GM23338 (cell line): ENCODE measurements around the gene ARID4B.

ENCODE experiments used
- CTCF ChIP-seq, 2 experiments: fragments of 200-600 bp in 1 of 2; sonication (generic) in 1 of 2; conservative IDR thresholded peaks; 2 replicates each; pipeline versions ENCODE4 v1.5.1 to v1.6.1; 2016 to 2017; ENCODE audit warnings: antibody characterized with exemption in 2 of 2, low read depth in 2 of 2, mild to moderate bottlenecking in 2 of 2, moderate library complexity in 1 of 2
- EZH2 ChIP-seq: fragments of 200-600 bp; sonication (generic); IDR thresholded peaks from one replicate; pipeline ENCODE4 v1.8.0; 2017; ENCODE audit warnings: antibody characterized with exemption, mild to moderate bottlenecking, low read depth; ENCODE audit not compliant: unreplicated experiment
- EZH2phosphoT487 ChIP-seq: fragments of 200-600 bp; sonication (generic); IDR thresholded peaks from one replicate; pipeline ENCODE4 v1.8.1; 2018; ENCODE audit warnings: antibody characterized with exemption; ENCODE audit not compliant: unreplicated experiment
- POLR2AphosphoS5 ChIP-seq: IDR thresholded peaks from 2 replicates; pipeline ENCODE4 v1.6.1; 2016; ENCODE audit warnings: antibody characterized with exemption, low read depth

- TF ChIP-seq CTCF (conservative IDR thresholded peaks at IDR 0.05; ENCODE audit: low read depth in 2 of 2) (no peak), POLR2AphosphoS5 (no peak), EZH2phosphoT487 (no peak), EZH2 (no peak)
Observed at GRCh38 chr1:235375919-235376605, 48.1 kb upstream of the ARID4B start.
